Activated naive CD8-positive, alpha-beta T cell (primary cell): ENCODE measurements around the gene FOLR1.
"Not testable (repeated sequence)": the region's sequence is repeated elsewhere in the genome, so short reads cannot be mapped to it uniquely, and the experiment has no call there.

ENCODE experiments used
- H3K27ac Mint-ChIP-seq: one replicate; pipeline ENCODE4 v1.8.0; 2021; ENCODE audit warnings: mixed read lengths
- H3K27me3 Mint-ChIP-seq: one replicate; pipeline ENCODE4 v1.8.0; 2021; ENCODE audit warnings: mixed read lengths
- H3K36me3 Mint-ChIP-seq: one replicate; pipeline ENCODE4 v1.8.0; 2021; ENCODE audit warnings: mixed read lengths
- H3K4me1 Mint-ChIP-seq: one replicate; pipeline ENCODE4 v1.8.0; 2021; ENCODE audit warnings: low read depth, mixed read lengths
- H3K4me3 Mint-ChIP-seq: one replicate; pipeline ENCODE4 v1.8.0; 2021; ENCODE audit warnings: mild to moderate bottlenecking, mixed read lengths
- H3K9me3 Mint-ChIP-seq: one replicate; pipeline ENCODE4 v1.8.0; 2021; ENCODE audit warnings: low read depth, mixed read lengths

Gene FOLR1

GRCh38 chr11:72206794-72207193, 14.9 kb downstream of the FOLR1 start:
- not testable (repeated sequence) for H3K4me1 Mint-ChIP-seq, H3K27me3 Mint-ChIP-seq, H3K27ac Mint-ChIP-seq, H3K4me3 Mint-ChIP-seq
- Mint-ChIP-seq H3K36me3 (peaks cover 12% of the 10 kb centered on the region), H3K9me3 (peaks cover 10% of the 10 kb centered on the region)

- Mint-ChIP-seq H3K27ac (no peak overlapping the region), H3K4me3 (no peak overlapping the region), H3K4me1 (no peaks in the 10 kb centered on the region), H3K9me3 (peaks cover 10% of the 10 kb centered on the region), H3K36me3 (peaks cover 12% of the 10 kb centered on the region), H3K27me3 (peaks cover 3% of the 10 kb centered on the region)
These were observed 16.3 kb downstream of the FOLR1 start for GRCh38 chr11:72208281-72208680.

GRCh38 chr11:72209101-72209500, 17.2 kb downstream of the FOLR1 start:
- Mint-ChIP-seq H3K27me3 (peaks cover 3% of the 10 kb centered on the region), H3K4me3 (no peak overlapping the region), H3K4me1 (no peaks in the 10 kb centered on the region), H3K36me3 (peaks cover 12% of the 10 kb centered on the region), H3K9me3 (peaks cover 10% of the 10 kb centered on the region), H3K27ac (no peak overlapping the region)

- Mint-ChIP-seq H3K4me3 (no peak within 1 kb of the TSS), H3K36me3 (no peaks in the 10 kb centered on the region), H3K27ac (no peak within 1 kb of the TSS), H3K27me3 (peaks cover 6% of the 10 kb centered on the region), H3K9me3 (no peaks in the 10 kb centered on the region), H3K4me1 (peaks cover 7% of the 10 kb centered on the region)
These were observed 24.7 kb downstream of the FOLR1 start, which contains the start of gene FOLR2 for GRCh38 chr11:72216638-72217037. Gene FOLR2 (plus strand): TSS chr11:72216794. CDS start chr11:72218585, 1,791 bp downstream.

- no peak overlapping the region for H3K4me3 Mint-ChIP-seq
- peaks cover 6% of the 10 kb centered on the region for H3K27me3 Mint-ChIP-seq
- H3K9me3 Mint-ChIP-seq: no peaks in the 10 kb centered on the region
- no peak overlapping the region for H3K27ac Mint-ChIP-seq
- peaks cover 12% of the 10 kb centered on the region for H3K4me1 Mint-ChIP-seq
- no peaks in the 10 kb centered on the region for H3K36me3 Mint-ChIP-seq
These were observed 25.9 kb downstream of the FOLR1 start for GRCh38 chr11:72217841-72218240.

- Mint-ChIP-seq H3K4me3 (no peak overlapping the region), H3K36me3 (no peaks in the 10 kb centered on the region), H3K27ac (no peak overlapping the region), H3K27me3 (peaks cover 6% of the 10 kb centered on the region), H3K4me1 (peaks cover 13% of the 10 kb centered on the region), H3K9me3 (no peaks in the 10 kb centered on the region)
These were observed 26.4 kb downstream of the FOLR1 start for GRCh38 chr11:72218251-72218745.

GRCh38 chr11:72220696-72221363, 28.9 kb downstream of the FOLR1 start:
- Mint-ChIP-seq H3K36me3 (no peaks in the 10 kb centered on the region), H3K4me1 (peaks cover 23% of the 10 kb centered on the region), H3K9me3 (no peaks in the 10 kb centered on the region), H3K27ac (no peak overlapping the region), H3K4me3 (no peak overlapping the region), H3K27me3 (peaks cover 6% of the 10 kb centered on the region)

- peaks cover 2% of the 10 kb centered on the region for H3K27me3 Mint-ChIP-seq
- no peak overlapping the region for H3K27ac Mint-ChIP-seq
- H3K9me3 Mint-ChIP-seq: no peaks in the 10 kb centered on the region
- H3K4me1 Mint-ChIP-seq: peaks cover 25% of the 10 kb centered on the region
- H3K4me3 Mint-ChIP-seq: no peak overlapping the region
- no peaks in the 10 kb centered on the region for H3K36me3 Mint-ChIP-seq
These were observed 29.6 kb downstream of the FOLR1 start for GRCh38 chr11:72221386-72222075.

GRCh38 chr11:72222106-72222891, 30.4 kb downstream of the FOLR1 start:
- Mint-ChIP-seq H3K36me3 (no peaks in the 10 kb centered on the region), H3K27ac (peak overlapping the region; percentile 73), H3K9me3 (no peaks in the 10 kb centered on the region), H3K27me3 (no peaks in the 10 kb centered on the region), H3K4me1 (peaks cover 25% of the 10 kb centered on the region), H3K4me3 (peak overlapping the region; percentile 87)

GRCh38 chr11:72222907-72223614, 31.1 kb downstream of the FOLR1 start:
- Mint-ChIP-seq H3K27me3 (no peaks in the 10 kb centered on the region), H3K4me1 (peaks cover 21% of the 10 kb centered on the region), H3K4me3 (peak overlapping the region; percentile 87), H3K9me3 (no peaks in the 10 kb centered on the region), H3K36me3 (no peaks in the 10 kb centered on the region), H3K27ac (peak overlapping the region; percentile 80)

- H3K4me1 Mint-ChIP-seq: peaks cover 21% of the 10 kb centered on the region
- H3K36me3 Mint-ChIP-seq: no peaks in the 10 kb centered on the region
These were observed 31.9 kb downstream of the FOLR1 start for GRCh38 chr11:72223615-72224563.

GRCh38 chr11:72224564-72225410, 32.8 kb downstream of the FOLR1 start, which contains the start of gene INPPL1:
Gene INPPL1 (plus strand): TSS chr11:72224767. CDS start chr11:72224985, 218 bp downstream.
- peaks cover 21% of the 10 kb centered on the region for H3K4me1 Mint-ChIP-seq
- H3K9me3 Mint-ChIP-seq: no peaks in the 10 kb centered on the region
- H3K36me3 Mint-ChIP-seq: no peaks in the 10 kb centered on the region
- peak within 1 kb of the TSS; percentile 94 for H3K4me3 Mint-ChIP-seq
- H3K27ac Mint-ChIP-seq: peak within 1 kb of the TSS; percentile 97
- H3K27me3 Mint-ChIP-seq: no peaks in the 10 kb centered on the region

More at GRCh38 chr11:72223615-72224563, 31.9 kb downstream of the FOLR1 start:
- Mint-ChIP-seq H3K4me3 (peak overlapping the region; percentile 91), H3K27me3 (no peaks in the 10 kb centered on the region), H3K27ac (peak overlapping the region; percentile 94), H3K9me3 (no peaks in the 10 kb centered on the region)
